Breast epithelium (tissue), 3 donors: ENCODE data around the gene LIN28A.
"Not testable (repeated sequence)": the region's sequence is repeated elsewhere in the genome, so short reads cannot be mapped to it uniquely, and the experiment has no call there.

Experiments
- POLR2A ChIP-seq: fragments of 450-650 bp; IDR thresholded peaks from one replicate; pipeline ENCODE4 v1.6.1; 2016; ENCODE audit warnings: antibody characterized with exemption, mild to moderate bottlenecking, moderate library complexity
- TF ChIP-seq, protein P1 (sequence below), 3 donors: fragments of 450-650 bp; IDR thresholded peaks; one replicate each; pipeline ENCODE4 v1.5.1; 2016 to 2017; ENCODE audit warnings: antibody characterized with exemption in 3 of 3, mild to moderate bottlenecking in 3 of 3, moderate library complexity in 3 of 3

DNA sequence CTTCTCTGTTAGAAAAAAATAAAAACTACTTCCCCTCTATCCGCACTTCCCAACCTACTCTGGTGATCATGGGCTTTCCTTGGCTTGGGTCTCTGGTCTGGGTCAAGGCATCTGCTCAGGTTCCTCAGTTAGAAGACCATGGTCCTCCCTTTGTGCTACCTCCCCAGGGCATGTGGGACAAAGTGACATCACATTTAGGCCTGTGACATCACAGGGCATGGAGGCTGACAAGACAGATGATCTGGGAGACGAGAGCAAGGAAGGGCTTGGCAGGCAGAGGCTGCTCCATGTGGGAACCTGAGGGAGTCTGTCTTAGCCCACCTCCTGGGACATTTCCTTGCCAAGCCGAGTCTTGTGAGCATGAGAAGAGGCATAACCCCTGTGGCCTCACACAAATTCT lies 38.0 kb upstream of the LIN28A start, which contains the start of gene ZNF683:
- not testable (repeated sequence) for TF ChIP-seq POLR2A
- TF ChIP-seq, protein P1, sequence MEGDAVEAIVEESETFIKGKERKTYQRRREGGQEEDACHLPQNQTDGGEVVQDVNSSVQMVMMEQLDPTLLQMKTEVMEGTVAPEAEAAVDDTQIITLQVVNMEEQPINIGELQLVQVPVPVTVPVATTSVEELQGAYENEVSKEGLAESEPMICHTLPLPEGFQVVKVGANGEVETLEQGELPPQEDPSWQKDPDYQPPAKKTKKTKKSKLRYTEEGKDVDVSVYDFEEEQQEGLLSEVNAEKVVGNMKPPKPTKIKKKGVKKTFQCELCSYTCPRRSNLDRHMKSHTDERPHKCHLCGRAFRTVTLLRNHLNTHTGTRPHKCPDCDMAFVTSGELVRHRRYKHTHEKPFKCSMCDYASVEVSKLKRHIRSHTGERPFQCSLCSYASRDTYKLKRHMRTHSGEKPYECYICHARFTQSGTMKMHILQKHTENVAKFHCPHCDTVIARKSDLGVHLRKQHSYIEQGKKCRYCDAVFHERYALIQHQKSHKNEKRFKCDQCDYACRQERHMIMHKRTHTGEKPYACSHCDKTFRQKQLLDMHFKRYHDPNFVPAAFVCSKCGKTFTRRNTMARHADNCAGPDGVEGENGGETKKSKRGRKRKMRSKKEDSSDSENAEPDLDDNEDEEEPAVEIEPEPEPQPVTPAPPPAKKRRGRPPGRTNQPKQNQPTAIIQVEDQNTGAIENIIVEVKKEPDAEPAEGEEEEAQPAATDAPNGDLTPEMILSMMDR (IDR thresholded peaks at IDR 0.05) = not testable (repeated sequence)
